Endothelial cell of umbilical vein (primary cell): ENCODE measurements around the gene RNF213. TPM values are rescaled to one million over a fixed set of nuclear protein-coding genes. Genes with fewer than 3 reads are reported as not detected.

ENCODE experiments used
- BruUV-seq: library from RNA; stranded (reverse); fragments of 400-500 nt; replicated peaks from 2 replicates; lab custom pipeline; 2021; lab: Mats Ljungman, UMichigan
- CTCF ChIA-PET: fragments of 300-600, 350-600 bp; sonication (Branson Sonifier 250); formaldehyde crosslinking; loops from one replicate; lab custom pipeline; 2021; ENCODE audit warnings: antibody characterized with exemption, inconsistent platforms; lab: Charles Lee
- POLR2A ChIA-PET: fragments of 300-600, 350-600 bp; sonication (Branson Sonifier 250); formaldehyde crosslinking; loops from one replicate; lab custom pipeline; 2021; ENCODE audit warnings: antibody characterized with exemption, inconsistent platforms; lab: Charles Lee
- DNase-seq: peaks from one replicate; pipeline ENCODE4 v3.0.0-alpha.2; 2011; ENCODE audit warnings: low read depth, low spot score
- FAIRE-seq: peaks from 2 replicates; lab custom pipeline; 2011; peaks lifted over from hg19 to GRCh38; lab: Jason Lieb, UNC
- H2AFZ ChIP-seq: 2 replicates; pipeline ENCODE4 v1.6.0; 2012; ENCODE audit warnings: low read depth, low read length, control low read depth, inconsistent platforms
- H3K27ac ChIP-seq: 2 replicates; pipeline ENCODE4 v1.5.1; 2011; ENCODE audit warnings: low read depth, mild to moderate bottlenecking, control low read depth, low read length, moderate library complexity; ENCODE audit not compliant: insufficient read depth
- H3K27me3 ChIP-seq, 2 experiments: 2 replicates each; pipeline versions ENCODE4 v1.6.0 to v1.6.1; 2011; ENCODE audit warnings: low read length in 2 of 2, mixed read lengths in 1 of 2; ENCODE audit not compliant: control insufficient read depth in 2 of 2, insufficient read depth in 2 of 2
- H3K36me3 ChIP-seq, 2 experiments: 2 replicates in 1 of 2; 3 replicates in 1 of 2; pipeline ENCODE4 v1.5.1; 2011; ENCODE audit warnings: low read length in 2 of 2, mild to moderate bottlenecking in 1 of 2, moderate library complexity in 1 of 2; ENCODE audit not compliant: control insufficient read depth in 2 of 2, insufficient read depth in 2 of 2; ENCODE audit errors: extremely low read depth in 1 of 2
- H3K4me1 ChIP-seq: 3 replicates; pipeline ENCODE4 v1.5.1; 2011; ENCODE audit warnings: mild to moderate bottlenecking, low read length; ENCODE audit not compliant: control insufficient read depth, insufficient read depth; ENCODE audit errors: extremely low read depth
- H3K4me2 ChIP-seq: 2 replicates; pipeline ENCODE4 v1.6.1; 2011; ENCODE audit warnings: low read length, control low read depth, mixed read lengths; ENCODE audit not compliant: insufficient read depth
- H3K4me3 ChIP-seq, 3 experiments: fragments of 200-600 bp in 1 of 3; sonication (generic), shearing (Covaris generic) in 1 of 3; replicated peaks in 1 of 3; 2 replicates each; pipeline ENCODE4 v1.5.1; 2011 to 2016; ENCODE audit warnings: control low read depth in 3 of 3, low read length in 3 of 3, mild to moderate bottlenecking in 2 of 3, inconsistent platforms in 1 of 3, low read depth in 1 of 3, moderate library complexity in 1 of 3; ENCODE audit not compliant: insufficient read depth in 1 of 3
- H3K79me2 ChIP-seq: 2 replicates; pipeline ENCODE4 v1.6.0; 2012; ENCODE audit warnings: low read length, inconsistent platforms; ENCODE audit not compliant: control insufficient read depth, insufficient read depth
- H3K9ac ChIP-seq: replicated peaks from 2 replicates; pipeline ENCODE3; 2011; ENCODE audit warnings: low read length, control low read depth; ENCODE audit not compliant: insufficient read depth; ENCODE audit errors: extremely low read depth
- H3K9me1 ChIP-seq: replicated peaks from 3 replicates; pipeline ENCODE4 v1.6.0; 2011; ENCODE audit warnings: mild to moderate bottlenecking, low read length; ENCODE audit not compliant: control insufficient read depth, insufficient read depth; ENCODE audit errors: extremely low read depth
- H3K9me3 ChIP-seq: replicated peaks from 2 replicates; pipeline ENCODE4 v1.5.1; 2012; ENCODE audit warnings: low read length, inconsistent platforms; ENCODE audit not compliant: control insufficient read depth, insufficient read depth
- H4K20me1 ChIP-seq: replicated peaks from 2 replicates; pipeline ENCODE3; 2011; ENCODE audit warnings: mild to moderate bottlenecking, low read length; ENCODE audit not compliant: control insufficient read depth, insufficient read depth; ENCODE audit errors: extremely low read depth
- CTCF ChIP-seq, 2 donors: IDR thresholded peaks; 1 replicate in 1 of 2; 2 replicates in 1 of 2; pipeline ENCODE4 v1.5.1; 2011; ENCODE audit warnings: low read length in 2 of 2, mild to moderate bottlenecking in 2 of 2, moderate library complexity in 2 of 2, control low read depth in 1 of 2, inconsistent platforms in 1 of 2, low read depth in 1 of 2; ENCODE audit not compliant: insufficient read depth in 1 of 2; ENCODE audit errors: extremely low read depth in 1 of 2
- EZH2 ChIP-seq: IDR thresholded peaks from 2 replicates; pipeline ENCODE4 v1.6.1; 2012; ENCODE audit warnings: borderline replicate concordance, low read depth, mild to moderate bottlenecking, moderate library complexity, low read length, inconsistent platforms; ENCODE audit not compliant: severe bottlenecking
- FOS ChIP-seq: IDR thresholded peaks from 2 replicates; pipeline ENCODE4 v1.6.1; 2011; ENCODE audit warnings: mild to moderate bottlenecking, low read length, moderate library complexity, borderline replicate concordance; ENCODE audit not compliant: insufficient read depth
- GATA2 ChIP-seq: IDR thresholded peaks from 2 replicates; pipeline ENCODE4 v1.7.0; 2011; ENCODE audit warnings: low read depth, mild to moderate bottlenecking, moderate library complexity, mixed read lengths, low read length; ENCODE audit not compliant: insufficient read length, insufficient read depth
- JUN ChIP-seq: IDR thresholded peaks from 2 replicates; pipeline ENCODE4 v1.6.1; 2011; ENCODE audit warnings: borderline replicate concordance, low read depth; ENCODE audit not compliant: insufficient read length, insufficient read depth
- MAX ChIP-seq: IDR thresholded peaks from 2 replicates; pipeline ENCODE4 v1.6.1; 2011; ENCODE audit not compliant: insufficient read depth, insufficient read length
- MYC ChIP-seq: IDR thresholded peaks from one replicate; pipeline ENCODE4 v1.6.1; 2011; ENCODE audit warnings: mild to moderate bottlenecking, low read depth, low read length
- POLR2A ChIP-seq: IDR thresholded peaks from 2 replicates; pipeline ENCODE4 v1.6.1; 2012; ENCODE audit warnings: low read depth, mild to moderate bottlenecking, control low read depth, low read length
- POLR2AphosphoS5 ChIP-seq: IDR thresholded peaks from 2 replicates; pipeline ENCODE4 v1.6.1; 2012; ENCODE audit warnings: low read depth, mild to moderate bottlenecking, control low read depth, low read length, moderate library complexity; ENCODE audit not compliant: insufficient read depth
- dilution Hi-C: fragments of 300-500 bp; cut with MboI; formaldehyde crosslinking; loops from one replicate; pipeline ENCODE4 v1.15.0; 2019; ENCODE audit warnings: low sequenced_read_pairs; ENCODE audit not compliant: extremely low pct_ligation_motif_present
- intact Hi-C: fragments of 100-400 bp; cut with micrococcal nuclease; formaldehyde crosslinking; loops from one replicate; pipeline ENCODE4 v1.10.0; 2022
- microRNA-seq: library from miRNA; unstranded; fragments of <30 nt; microRNA quantifications from one replicate; pipeline ENCODE4 v1.2.0, GENCODE V29; 2021; ENCODE audit warnings: borderline number of aligned reads, borderline replicate concordance
- polyA plus RNA-seq, 4 experiments: library from polyadenylated mRNA; depleted of rRNA in 3 of 4; stranded (reverse) in 3 of 4; unstranded in 1 of 4; fragments of >200 nt; gene quantifications; 2 replicates each; pipeline versions ENCODE4 v1.2.1 to v1.2.3, GENCODE V29; 2011 to 2012; ENCODE audit warnings: missing spikeins in 1 of 4
- small RNA-seq: library from RNA; depleted of rRNA; stranded (forward); fragments of <200 nt; gene quantifications from one replicate; pipeline ENCODE3, GENCODE V24; 2012; ENCODE audit warnings: low replicate concordance, low read depth; ENCODE audit not compliant: insufficient read depth, insufficient read length
- total RNA-seq: library from RNA; stranded (reverse); gene quantifications from 2 replicates; pipeline ENCODE4 v1.2.3, GENCODE V29; 2021

Gene RNF213
- total and polyA plus RNA-seq, 2 donors (not counting 3 experiments of a cell fraction or from before 2014, with no cell fraction given), result 36.5 to 116 TPM

GRCh38 chr17:80447790-80448189 lies 187.1 kb downstream of the RNF213 start:
- BruUV-seq, result no TSS peak

More at GRCh38 chr17:80447790-80448189, 187.1 kb downstream of the RNF213 start:
- Histone ChIP-seq H3K4me2 (no peak overlapping the region), H3K4me1 (no peaks in the 10 kb centered on the region), H3K36me3 (no peaks in the 10 kb centered on the region), H3K4me3 (no peak overlapping the region), H3K9me1 (no peaks in the 10 kb centered on the region), H3K79me2 (no peaks in the 10 kb centered on the region), H3K9ac (no peak overlapping the region), H2AFZ (no peak overlapping the region), H4K20me1 (no peaks in the 10 kb centered on the region), H3K27ac (no peak overlapping the region), H3K9me3 (no peaks in the 10 kb centered on the region), H3K27me3 (no peaks in the 10 kb centered on the region)
- dilution Hi-C loops, result no loop called here
- CTCF ChIA-PET, result no interaction called here
- intact Hi-C loops, result no loop called here
- DNase-seq (no peak), FAIRE-seq (no peak)
- TF ChIP-seq CTCF (IDR thresholded peaks at IDR 0.05; ENCODE audit: extremely low read depth in 1 of 2, insufficient read depth in 1 of 2, low read depth in 1 of 2, low read length in 2 of 2), result no peak
- TF ChIP-seq POLR2AphosphoS5, result no peak
- no peak for TF ChIP-seq MYC
- no peak for TF ChIP-seq GATA2
- TF ChIP-seq FOS, result no peak
- TF ChIP-seq MAX, result no peak
- no peak for TF ChIP-seq EZH2
- TF ChIP-seq POLR2A, result no peak
- TF ChIP-seq JUN, result no peak
- POLR2A ChIA-PET, result no interaction called here

Small RNAs within 50 kb of the gene (microRNA-seq; reads per million reads assigned to microRNA genes)
- gene MIR4730, result not detected

Small RNAs within 50 kb of the gene (small RNA-seq; reads per million reads assigned to genes)
- gene MIR4730, result not detected

Other genes with a start within 250 kb of the RNF213 start
- 48.6 and 50.9 TPM in 2 replicates for gene TBC1D16, start 225.0 kb upstream of the RNF213 start, total RNA-seq
- 11.8 and 12.9 TPM in 2 replicates for gene TBC1D16, start 225.0 kb upstream of the RNF213 start, polyA plus RNA-seq
- 4.1 and 5.5 TPM in 2 replicates for gene CCDC40, start 224.2 kb upstream of the RNF213 start, total RNA-seq
- gene CCDC40, start 224.2 kb upstream of the RNF213 start, polyA plus RNA-seq, result 1.1 and 1.4 TPM in 2 replicates
- gene GAA, start 159.3 kb upstream of the RNF213 start, total RNA-seq, result 45.9 and 49.7 TPM in 2 replicates
- gene GAA, start 159.3 kb upstream of the RNF213 start, polyA plus RNA-seq, result 26.3 and 29.8 TPM in 2 replicates
- 90.4 and 93.8 TPM in 2 replicates for gene EIF4A3, start 113.7 kb upstream of the RNF213 start, total RNA-seq
- 80.3 and 94.5 TPM in 2 replicates for gene EIF4A3, start 113.7 kb upstream of the RNF213 start, polyA plus RNA-seq
- gene CARD14, start 90.8 kb upstream of the RNF213 start, total RNA-seq, result not detected in 2 replicates
- gene CARD14, start 90.8 kb upstream of the RNF213 start, polyA plus RNA-seq, result not detected in 2 replicates
- gene SGSH, start 40.5 kb upstream of the RNF213 start, total RNA-seq, result 66.0 and 81.4 TPM in 2 replicates
- 191 and 217 TPM in 2 replicates for gene SGSH, start 40.5 kb upstream of the RNF213 start, polyA plus RNA-seq
- gene SLC26A11, start 40.4 kb upstream of the RNF213 start, total RNA-seq, result 21.2 and 25.2 TPM in 2 replicates
- gene SLC26A11, start 40.4 kb upstream of the RNF213 start, polyA plus RNA-seq, result 33.0 and 36.7 TPM in 2 replicates
- gene ENDOV, start 154.3 kb downstream of the RNF213 start, total RNA-seq, result 17.6 and 25.9 TPM in 2 replicates
- 20.4 and 21.1 TPM in 2 replicates for gene ENDOV, start 154.3 kb downstream of the RNF213 start, polyA plus RNA-seq
- gene NPTX1, start 215.8 kb downstream of the RNF213 start, total RNA-seq, result not detected in 2 replicates
- 0.03 and 0.08 TPM in 2 replicates for gene NPTX1, start 215.8 kb downstream of the RNF213 start, polyA plus RNA-seq